ES-I3 (cell line): ENCODE measurements around the gene TXNL4A.

Experiments
- H3K36me3 ChIP-seq: 2 replicates; pipeline ENCODE4 v1.6.1; 2013; ENCODE audit warnings: mild to moderate bottlenecking, low read length, control low read depth, moderate library complexity; ENCODE audit not compliant: insufficient read depth
- H3K4me1 ChIP-seq: 2 replicates; pipeline ENCODE4 v1.6.1; 2013; ENCODE audit warnings: mild to moderate bottlenecking, control low read depth, low read length; ENCODE audit not compliant: insufficient read depth
- H3K9ac ChIP-seq: 2 replicates; pipeline ENCODE4 v1.6.1; 2013; ENCODE audit warnings: low read depth, mild to moderate bottlenecking, low read length, moderate library complexity
- H3K9me3 ChIP-seq: 2 replicates; pipeline ENCODE4 v1.6.1; 2013; ENCODE audit warnings: mild to moderate bottlenecking, low read length, moderate library complexity; ENCODE audit not compliant: control insufficient read depth, insufficient read depth

Gene TXNL4A

GRCh38 chr18:79952456-79952995 lies 35.8 kb downstream of the TXNL4A start:
- H3K36me3 ChIP-seq: no peaks in the 10 kb centered on the region
- peaks cover 3% of the 10 kb centered on the region; the same call in 1 of the 2 replicates for H3K4me1 ChIP-seq
- no peaks in the 10 kb centered on the region for H3K9me3 ChIP-seq
- H3K9ac ChIP-seq: peak overlapping the region; percentile 65; the same call in 1 of the 2 replicates

DNA sequence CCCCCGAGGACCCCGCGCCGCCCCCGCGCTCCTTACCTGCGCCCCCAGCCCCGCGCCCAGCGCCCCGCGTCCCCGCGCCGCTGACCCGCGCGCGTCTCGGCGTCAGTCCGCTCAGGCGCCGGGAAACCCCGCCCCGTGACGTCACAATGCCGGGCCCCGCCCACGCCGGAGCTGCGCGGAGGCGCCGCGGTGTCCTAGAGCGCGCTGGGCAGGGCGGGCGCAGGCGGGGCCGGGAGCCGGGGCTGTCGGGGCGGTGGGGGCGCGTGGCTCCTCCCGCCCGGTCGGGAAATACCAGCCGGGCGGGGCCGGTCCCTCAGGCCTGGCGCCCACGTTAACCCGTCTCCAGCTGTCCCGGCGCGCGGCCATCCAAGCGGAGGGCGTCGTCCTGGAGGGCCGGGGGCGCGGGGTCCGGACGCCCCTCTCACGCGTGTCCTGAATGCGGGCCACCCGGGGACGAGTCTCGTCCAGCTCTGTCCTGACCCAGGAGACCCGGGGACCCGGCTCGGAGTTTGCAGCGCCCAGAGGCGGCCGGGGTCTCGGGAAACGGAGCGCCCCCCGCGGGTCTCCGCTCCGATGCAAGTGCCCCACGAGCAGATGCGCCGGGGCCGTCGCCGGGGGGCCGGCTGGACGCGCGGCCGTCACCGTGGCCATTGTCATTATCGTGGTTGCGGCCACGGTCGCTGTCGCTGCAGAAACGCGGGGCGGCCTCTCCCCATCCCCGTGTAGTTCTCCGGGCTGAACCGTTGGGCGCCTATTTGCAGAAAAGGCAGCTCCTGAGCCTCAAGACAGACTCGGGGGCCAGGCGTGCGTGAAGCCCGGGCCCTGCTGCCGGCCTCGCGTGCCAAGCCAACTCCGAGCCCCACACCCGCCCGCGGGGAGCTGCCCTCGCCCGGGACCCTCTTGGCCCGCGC lies 36.6 kb downstream of the TXNL4A start, which contains the start of gene SLC66A2:
TSS of gene SLC66A2 (minus strand) at position 109 of the 911 bp plus-strand sequence. CDS start 727 bp downstream, outside the sequence.
- peaks cover 3% of the 10 kb centered on the region; the same call in 1 of the 2 replicates for H3K4me1 ChIP-seq
- no peaks in the 10 kb centered on the region for H3K9me3 ChIP-seq
- no peaks in the 10 kb centered on the region for H3K36me3 ChIP-seq
- H3K9ac ChIP-seq: peak within 1 kb of the TSS; percentile 65

DNA sequence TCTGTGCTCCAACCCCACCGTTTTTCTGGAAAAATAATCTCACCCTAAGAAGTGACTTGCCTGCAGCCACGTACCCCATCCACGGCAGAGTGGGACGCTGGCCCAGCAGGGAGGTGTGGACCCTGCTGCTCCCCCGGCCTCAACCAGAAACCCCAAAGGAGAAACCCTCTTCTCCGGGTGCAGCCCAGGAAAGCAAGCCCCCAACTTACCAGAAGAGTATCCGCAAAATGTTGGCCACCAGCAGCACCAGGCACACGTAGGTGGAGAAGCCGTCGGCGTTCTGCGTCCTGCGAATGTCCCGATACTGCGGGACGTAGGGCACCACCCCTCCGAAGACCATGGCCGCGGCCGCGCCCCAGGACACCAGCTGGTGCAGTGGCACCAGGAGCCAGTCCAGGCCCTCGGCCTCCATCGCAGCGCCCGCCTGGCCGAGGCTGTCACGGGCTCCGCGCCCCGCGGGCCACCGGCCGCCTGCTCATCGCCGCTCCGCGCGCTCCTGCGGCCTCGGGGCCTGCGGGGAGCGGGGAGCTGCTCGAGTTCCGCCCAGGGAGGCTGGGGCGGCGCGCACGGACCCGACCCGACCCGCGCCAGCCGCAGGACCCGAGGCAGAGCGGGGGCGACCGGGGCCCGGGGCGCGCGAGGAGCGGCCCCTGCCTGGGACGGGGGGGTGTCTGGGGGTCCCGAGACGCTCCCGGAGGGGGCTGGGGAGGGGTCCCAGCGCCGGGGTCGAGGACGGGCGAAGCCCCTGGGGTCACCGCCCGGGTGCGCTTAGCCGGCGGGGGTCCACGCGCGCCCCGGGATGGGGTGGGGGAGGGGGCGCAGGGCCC lies 37.6 kb downstream of the TXNL4A start:
- H3K4me1 ChIP-seq: peaks cover 3% of the 10 kb centered on the region; the same call in 1 of the 2 replicates
- H3K9me3 ChIP-seq: no peaks in the 10 kb centered on the region
- peak overlapping the region; percentile 65 for H3K9ac ChIP-seq
- H3K36me3 ChIP-seq: no peaks in the 10 kb centered on the region

- H3K4me1 ChIP-seq: peaks cover 3% of the 10 kb centered on the region; the same call in 1 of the 2 replicates
- no peaks in the 10 kb centered on the region for H3K36me3 ChIP-seq
- no peaks in the 10 kb centered on the region for H3K9me3 ChIP-seq
- H3K9ac ChIP-seq: no peak overlapping the region
These were observed 38.5 kb downstream of the TXNL4A start for GRCh38 chr18:79949697-79950487.

DNA sequence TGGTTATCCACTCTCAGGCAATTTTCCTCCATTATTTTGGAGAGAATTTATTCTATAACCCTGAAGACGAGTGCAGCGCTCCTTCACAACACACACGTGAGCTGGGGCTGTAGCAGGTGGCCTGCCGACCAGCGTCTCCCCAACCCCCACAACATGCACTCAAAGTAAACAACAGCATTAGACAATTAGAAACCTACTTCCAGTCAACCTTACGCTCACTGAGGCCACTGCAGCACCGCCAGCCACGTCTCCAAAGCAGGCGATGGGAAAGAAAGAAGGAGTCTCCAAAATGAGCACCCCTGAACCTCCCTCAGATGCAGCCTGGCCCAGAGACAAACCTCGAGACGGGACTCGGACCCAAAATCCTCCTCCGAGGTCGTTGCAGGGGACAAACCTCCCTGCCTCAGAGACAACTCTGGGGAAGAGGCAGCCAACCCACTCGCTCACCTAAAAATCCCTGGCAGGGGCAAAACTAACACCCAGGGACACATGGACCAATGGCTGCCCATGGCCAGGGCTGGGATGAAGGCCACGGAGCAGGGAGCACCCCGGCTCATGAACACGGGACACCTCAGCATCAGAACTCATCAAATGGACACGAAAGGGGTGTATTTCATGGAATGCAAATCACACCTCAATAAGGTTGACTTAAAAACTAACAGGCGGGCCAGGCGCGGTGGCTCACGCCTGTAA lies 39.5 kb downstream of the TXNL4A start:
- Histone ChIP-seq H3K36me3 (no peaks in the 10 kb centered on the region), H3K9ac (no peak overlapping the region), H3K9me3 (no peaks in the 10 kb centered on the region), H3K4me1 (0 out of 2 replicates have a peak, but pooled peaks cover 5% of the 10 kb centered on the region)

DNA sequence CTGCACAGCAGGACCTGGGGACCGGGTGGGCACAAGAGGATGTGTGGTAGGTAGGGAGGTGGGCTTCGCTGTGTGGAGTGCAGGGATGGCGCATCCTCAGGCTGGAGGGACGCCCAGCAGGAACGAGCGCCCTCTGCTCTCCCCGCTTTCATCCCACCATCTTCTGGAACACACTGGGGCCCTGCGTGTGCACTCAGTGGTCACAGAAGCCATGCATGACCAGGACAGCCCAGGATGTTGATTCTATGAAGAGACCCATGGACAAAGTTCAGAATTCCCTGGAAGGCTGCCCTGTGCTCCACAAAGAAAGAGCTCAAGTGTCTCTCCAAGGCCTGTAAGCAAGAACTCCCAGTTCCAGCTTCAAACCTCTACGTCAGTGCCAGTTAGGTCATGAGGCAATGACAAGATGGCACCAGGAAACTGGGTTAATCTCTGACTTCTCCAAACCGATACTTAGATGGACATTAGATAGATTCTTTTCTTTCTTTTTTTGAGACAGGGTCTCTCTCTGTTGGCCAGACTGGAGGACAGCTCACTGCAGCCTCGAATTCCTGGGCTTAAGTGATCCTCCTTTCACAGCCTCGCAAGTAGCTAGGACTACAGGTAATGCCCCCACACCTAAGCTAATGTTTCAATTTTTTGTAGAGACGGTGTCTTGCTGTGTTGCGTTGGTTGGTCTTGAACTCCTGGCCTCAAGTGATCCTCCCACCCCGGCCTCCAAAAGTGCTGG lies 40.3 kb downstream of the TXNL4A start:
- no peaks in the 10 kb centered on the region for H3K36me3 ChIP-seq
- 0 out of 2 replicates have a peak, but pooled peaks cover 5% of the 10 kb centered on the region for H3K4me1 ChIP-seq
- H3K9me3 ChIP-seq: no peaks in the 10 kb centered on the region
- H3K9ac ChIP-seq: no peak overlapping the region

- Histone ChIP-seq H3K9ac (no peak overlapping the region), H3K36me3 (no peaks in the 10 kb centered on the region), H3K9me3 (no peaks in the 10 kb centered on the region), H3K4me1 (0 out of 2 replicates have a peak, but pooled peaks cover 5% of the 10 kb centered on the region)
These were observed 41.2 kb downstream of the TXNL4A start for GRCh38 chr18:79947054-79947755.

- no peaks in the 10 kb centered on the region for H3K36me3 ChIP-seq
- H3K4me1 ChIP-seq: 0 out of 2 replicates have a peak, but pooled peaks cover 5% of the 10 kb centered on the region
- H3K9ac ChIP-seq: no peak overlapping the region
- H3K9me3 ChIP-seq: no peaks in the 10 kb centered on the region
These were observed 43.0 kb downstream of the TXNL4A start for GRCh38 chr18:79945118-79946042.

DNA sequence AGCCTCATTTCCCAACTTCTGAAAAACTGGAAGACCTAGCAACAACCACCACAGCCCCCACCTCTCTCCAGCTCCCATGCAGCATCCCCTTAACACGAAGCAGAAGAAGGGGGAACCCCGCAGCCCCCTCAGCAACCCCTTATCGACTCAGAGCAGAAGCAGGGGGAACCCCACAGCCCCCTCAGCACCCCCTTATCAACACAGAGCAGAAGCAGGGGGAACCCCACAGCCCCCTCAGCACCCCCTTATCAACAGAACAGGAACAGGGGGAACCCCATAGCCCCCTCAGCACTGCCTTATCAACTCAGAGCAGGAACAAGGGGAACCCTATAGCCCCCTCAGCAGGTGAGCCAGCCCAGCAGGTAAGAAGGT lies 43.6 kb downstream of the TXNL4A start:
- H3K9me3 ChIP-seq: no peaks in the 10 kb centered on the region
- no peak overlapping the region for H3K9ac ChIP-seq
- H3K4me1 ChIP-seq: 0 out of 2 replicates have a peak, but pooled peaks cover 5% of the 10 kb centered on the region
- H3K36me3 ChIP-seq: no peaks in the 10 kb centered on the region

- Histone ChIP-seq H3K9me3 (no peaks in the 10 kb centered on the region), H3K36me3 (no peaks in the 10 kb centered on the region), H3K9ac (no peak overlapping the region), H3K4me1 (0 out of 2 replicates have a peak, but pooled peaks cover 5% of the 10 kb centered on the region)
These were observed 44.1 kb downstream of the TXNL4A start for GRCh38 chr18:79944126-79944731.

GRCh38 chr18:79943608-79944125 lies 44.7 kb downstream of the TXNL4A start:
- no peaks in the 10 kb centered on the region for H3K36me3 ChIP-seq
- no peak overlapping the region for H3K9ac ChIP-seq
- H3K4me1 ChIP-seq: 0 out of 2 replicates have a peak, but pooled peaks cover 5% of the 10 kb centered on the region
- no peaks in the 10 kb centered on the region for H3K9me3 ChIP-seq
